Omental fat pad (tissue), 4 donors: ENCODE measurements around the gene NID2. TPM values are rescaled to one million over a fixed set of nuclear protein-coding genes. Genes with fewer than 3 reads are reported as not detected.

Experiments
- ATAC-seq: fragments of 150-250 bp; one replicate; pipeline ENCODE4 v1.9.1; 2016; ENCODE audit warnings: mild to moderate bottlenecking, moderate library complexity; ENCODE audit not compliant: low FRiP score
- DNase-seq: peaks from one replicate; pipeline ENCODE4 v3.0.0-alpha.2; 2019; ENCODE audit warnings: low spot score
- total RNA-seq, 4 donors: library from RNA; depleted of rRNA; stranded (reverse); fragments of >200 nt; gene quantifications; one replicate each; pipeline ENCODE4 v1.1.0, GENCODE V29; 2016
- TF ChIP-seq, protein P1 (sequence below), 3 donors: fragments of 450-650 bp; IDR thresholded peaks; one replicate each; pipeline ENCODE4 v1.5.1; 2016 to 2017; ENCODE audit warnings: antibody characterized with exemption in 3 of 3, mild to moderate bottlenecking in 3 of 3, moderate library complexity in 2 of 3

Gene NID2
- total RNA-seq, 4 donors from 2014 or later: 33.3 to 67.0 (median 45.4) TPM

- DNase-seq: no peak
- no peak for ATAC-seq
- TF ChIP-seq, protein P1, sequence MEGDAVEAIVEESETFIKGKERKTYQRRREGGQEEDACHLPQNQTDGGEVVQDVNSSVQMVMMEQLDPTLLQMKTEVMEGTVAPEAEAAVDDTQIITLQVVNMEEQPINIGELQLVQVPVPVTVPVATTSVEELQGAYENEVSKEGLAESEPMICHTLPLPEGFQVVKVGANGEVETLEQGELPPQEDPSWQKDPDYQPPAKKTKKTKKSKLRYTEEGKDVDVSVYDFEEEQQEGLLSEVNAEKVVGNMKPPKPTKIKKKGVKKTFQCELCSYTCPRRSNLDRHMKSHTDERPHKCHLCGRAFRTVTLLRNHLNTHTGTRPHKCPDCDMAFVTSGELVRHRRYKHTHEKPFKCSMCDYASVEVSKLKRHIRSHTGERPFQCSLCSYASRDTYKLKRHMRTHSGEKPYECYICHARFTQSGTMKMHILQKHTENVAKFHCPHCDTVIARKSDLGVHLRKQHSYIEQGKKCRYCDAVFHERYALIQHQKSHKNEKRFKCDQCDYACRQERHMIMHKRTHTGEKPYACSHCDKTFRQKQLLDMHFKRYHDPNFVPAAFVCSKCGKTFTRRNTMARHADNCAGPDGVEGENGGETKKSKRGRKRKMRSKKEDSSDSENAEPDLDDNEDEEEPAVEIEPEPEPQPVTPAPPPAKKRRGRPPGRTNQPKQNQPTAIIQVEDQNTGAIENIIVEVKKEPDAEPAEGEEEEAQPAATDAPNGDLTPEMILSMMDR (IDR thresholded peaks at IDR 0.05): no peak
These were observed 62.5 kb downstream of the NID2 start for GRCh38 chr14:52006361-52006760.

DNA sequence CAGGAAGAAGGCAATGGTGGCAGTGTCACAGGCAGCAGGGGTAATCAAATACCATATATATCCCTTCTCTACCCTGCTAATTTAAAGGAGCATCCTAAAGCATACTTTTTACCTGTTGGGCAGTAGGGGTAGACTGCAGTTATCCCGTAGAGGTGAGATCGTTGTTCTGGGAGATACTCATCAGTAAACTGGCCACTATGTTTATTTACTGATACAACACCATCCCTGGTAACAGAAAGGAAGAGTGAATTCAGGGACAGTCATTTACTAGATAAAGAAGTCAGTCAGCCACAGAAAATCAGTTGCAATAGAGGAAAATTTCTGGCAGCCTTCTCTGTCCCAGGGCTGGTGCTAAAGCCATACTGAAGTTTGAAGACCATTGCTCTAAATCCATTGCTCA, 63.2 kb downstream of the NID2 start:
- no peak for ATAC-seq
- TF ChIP-seq, protein P1 (IDR thresholded peaks at IDR 0.05): no peak
- no peak for DNase-seq

DNA sequence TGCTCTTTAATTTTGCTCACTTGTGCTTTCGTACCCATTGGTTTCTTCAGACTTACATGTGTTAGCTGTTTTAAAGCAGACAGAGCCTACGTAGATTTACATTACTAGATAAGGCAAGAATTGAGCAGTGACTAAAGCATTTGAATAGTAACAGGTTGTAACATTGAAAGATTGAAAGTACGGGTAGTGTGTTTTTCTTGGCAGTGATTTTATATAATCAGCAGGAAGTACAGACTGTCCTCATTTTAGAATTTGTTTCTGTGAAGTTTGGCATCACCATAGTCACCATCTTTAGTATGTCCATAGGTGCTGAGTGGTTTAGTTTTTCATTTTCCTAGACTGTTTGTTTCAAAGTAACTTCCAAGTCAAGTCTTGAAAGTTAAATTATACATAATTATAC, 65.5 kb downstream of the NID2 start:
- no peak for ATAC-seq
- no peak for DNase-seq
- TF ChIP-seq, protein P1 (IDR thresholded peaks at IDR 0.05): no peak

DNA sequence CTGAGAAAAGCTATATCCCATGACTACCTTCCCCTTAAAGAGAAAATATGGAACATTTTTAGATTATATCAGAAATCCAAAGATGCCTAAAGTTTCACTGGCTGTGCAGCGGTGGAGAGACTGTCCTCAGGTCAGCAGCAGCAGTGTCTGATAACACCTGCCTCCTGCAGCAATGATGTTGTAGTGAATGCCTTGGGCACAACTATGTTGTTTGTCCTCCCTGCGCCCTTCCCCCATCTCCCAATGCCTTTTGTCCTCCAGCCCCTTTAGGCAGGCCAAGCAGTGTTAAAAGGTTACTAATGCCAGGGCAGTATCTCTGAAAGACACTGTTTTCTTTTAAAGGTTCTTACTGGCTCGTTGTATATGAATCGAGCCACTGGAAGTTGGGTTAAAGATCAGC, 66.3 kb downstream of the NID2 start:
- TF ChIP-seq, protein P1 (IDR thresholded peaks at IDR 0.05): no peak
- ATAC-seq: no peak
- DNase-seq: no peak

DNA sequence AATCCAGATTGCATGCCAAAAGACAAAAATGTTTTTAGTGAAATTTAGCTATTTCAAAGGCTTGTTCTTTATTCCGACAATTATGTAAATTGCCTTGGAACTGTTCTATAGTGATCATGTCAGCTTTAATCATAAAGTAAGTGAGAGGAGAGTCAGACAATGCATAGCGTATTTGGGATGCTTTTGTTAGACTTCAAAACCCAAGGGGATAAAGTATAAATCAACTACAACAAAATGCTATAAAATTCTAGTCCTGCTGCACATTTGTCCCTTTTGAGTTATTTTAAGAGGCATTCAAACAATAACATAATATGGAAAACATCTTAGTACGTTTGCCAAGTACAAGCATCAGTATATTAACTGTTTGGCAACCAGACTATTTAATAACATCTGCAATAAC, 68.2 kb downstream of the NID2 start:
- TF ChIP-seq, protein P1 (IDR thresholded peaks at IDR 0.05): no peak
- ATAC-seq: no peak
- DNase-seq: no peak

GRCh38 chr14:52000019-52000582, 68.8 kb downstream of the NID2 start:
- TF ChIP-seq, protein P1 (IDR thresholded peaks at IDR 0.05): no peak
- ATAC-seq (no peak), DNase-seq (no peak)

GRCh38 chr14:51999084-51999483, 69.8 kb downstream of the NID2 start:
- no peak for DNase-seq
- TF ChIP-seq, protein P1 (IDR thresholded peaks at IDR 0.05): no peak
- no peak for ATAC-seq
